ENCODE measurements around the gene ZNF580. TPM values are rescaled to one million over a fixed set of nuclear protein-coding genes. Genes with fewer than 3 reads are reported as not detected.

ZNF580 gene
- total and polyA plus RNA-seq, 10 of the 15 experiments (the other 5 are each of a cell fraction or from before 2014, with no cell fraction given), result 2.3 to 31.8 (median 10.0) TPM

DNA sequence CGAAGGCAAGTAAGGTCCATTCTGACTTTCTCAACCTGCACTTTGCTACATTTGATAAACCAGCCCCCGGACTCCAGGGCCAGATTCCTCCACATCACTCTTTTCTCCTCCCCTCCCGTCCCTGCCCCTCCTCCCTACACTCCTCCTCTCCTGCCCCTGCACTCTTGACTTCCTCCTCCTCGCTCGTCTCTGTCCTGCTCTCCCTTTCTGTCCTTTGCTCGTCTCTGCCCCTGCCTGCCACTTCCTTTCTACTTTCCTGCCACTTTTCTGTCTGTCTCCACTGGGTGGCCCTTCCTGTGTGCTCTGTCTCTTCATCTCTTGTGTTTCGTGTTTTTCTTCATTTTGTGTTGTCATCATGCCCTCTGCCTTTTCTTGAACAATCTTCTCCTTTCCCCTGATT lies 21.0 kb downstream of the ZNF580 start (continued):
- no peak for TF ChIP-seq YBX1 (IDR thresholded peaks at IDR 0.05)
- no peak for TF ChIP-seq TBL1XR1 (IDR thresholded peaks at IDR 0.05; ENCODE audit: low read depth, low read length)

DNA sequence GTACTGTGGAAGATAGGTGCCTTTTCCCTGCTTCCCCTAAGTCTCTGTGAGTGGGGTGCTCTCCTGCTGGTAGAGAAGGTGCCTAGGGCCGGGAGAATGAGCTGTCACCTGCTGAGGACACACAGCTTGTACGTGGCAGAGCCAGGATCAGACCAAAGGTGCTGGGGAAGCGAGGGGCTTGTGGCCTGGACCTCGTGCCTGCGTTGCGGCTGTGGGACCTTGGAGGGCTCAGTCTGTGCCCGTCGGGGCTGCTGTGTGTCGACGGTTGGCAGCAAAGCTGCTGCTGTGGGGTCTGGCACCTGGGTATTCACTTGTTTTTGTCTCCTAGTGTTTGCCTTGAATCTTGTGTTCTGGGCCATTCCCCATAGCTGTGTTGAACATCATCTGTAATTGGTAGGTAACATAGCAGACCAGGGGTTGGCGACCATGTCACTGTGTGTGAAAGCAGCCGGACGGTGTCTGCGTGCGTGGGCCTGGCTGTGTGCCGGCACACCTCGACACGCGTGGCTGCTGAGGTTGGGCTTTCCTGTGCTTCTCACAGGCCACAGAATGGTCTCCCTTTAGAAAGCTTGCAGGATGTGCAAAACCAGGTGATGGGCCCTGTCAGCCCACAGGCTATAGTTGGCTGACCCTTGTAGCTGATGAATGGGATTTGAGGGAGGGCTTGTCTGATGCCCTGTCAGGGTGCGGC lies 23.2 kb downstream of the ZNF580 start:
- peak; percentile 60 for TF ChIP-seq POLR2A (IDR thresholded peaks at IDR 0.05; ENCODE audit: low read depth, low read length)
- TF ChIP-seq, protein P1, sequence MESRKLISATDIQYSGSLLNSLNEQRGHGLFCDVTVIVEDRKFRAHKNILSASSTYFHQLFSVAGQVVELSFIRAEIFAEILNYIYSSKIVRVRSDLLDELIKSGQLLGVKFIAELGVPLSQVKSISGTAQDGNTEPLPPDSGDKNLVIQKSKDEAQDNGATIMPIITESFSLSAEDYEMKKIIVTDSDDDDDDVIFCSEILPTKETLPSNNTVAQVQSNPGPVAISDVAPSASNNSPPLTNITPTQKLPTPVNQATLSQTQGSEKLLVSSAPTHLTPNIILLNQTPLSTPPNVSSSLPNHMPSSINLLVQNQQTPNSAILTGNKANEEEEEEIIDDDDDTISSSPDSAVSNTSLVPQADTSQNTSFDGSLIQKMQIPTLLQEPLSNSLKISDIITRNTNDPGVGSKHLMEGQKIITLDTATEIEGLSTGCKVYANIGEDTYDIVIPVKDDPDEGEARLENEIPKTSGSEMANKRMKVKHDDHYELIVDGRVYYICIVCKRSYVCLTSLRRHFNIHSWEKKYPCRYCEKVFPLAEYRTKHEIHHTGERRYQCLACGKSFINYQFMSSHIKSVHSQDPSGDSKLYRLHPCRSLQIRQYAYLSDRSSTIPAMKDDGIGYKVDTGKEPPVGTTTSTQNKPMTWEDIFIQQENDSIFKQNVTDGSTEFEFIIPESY (IDR thresholded peaks at IDR 0.05), result no peak
- peaks cover 46 to 72% of the 10 kb centered on the region in 2 experiments for H3K36me3 ChIP-seq (ENCODE audit: control insufficient read depth in 2 of 2, insufficient read depth in 2 of 2, low read length in 1 of 2)
- intact Hi-C loops (cut with micrococcal nuclease; ENCODE audit: unreplicated experiment) (no loop called here), in situ Hi-C loops (cut with MboI) (loop anchor here (25.0 kb wide), 1 partner anchor 1527 kb away; the partner anchor contains the start of gene CNOT3)
- no peak overlapping the region for H2AFZ ChIP-seq (ENCODE audit: control insufficient read depth, low read depth, low read length)
- no peaks in the 10 kb centered on the region for H3K9me3 ChIP-seq (replicated peaks; ENCODE audit: control insufficient read depth, insufficient read depth, low read length)
- no peak overlapping the region for H3K9ac ChIP-seq (ENCODE audit: control insufficient read depth, insufficient read depth, low read length)
- no TSS peak for BruUV-seq (replicated peaks)
- CTCF ChIA-PET, result no interaction called here
- no peaks in the 10 kb centered on the region for H3K4me1 ChIP-seq (ENCODE audit: control insufficient read depth, insufficient read depth, low read length)
- POLR2A ChIA-PET, result no interaction called here
- RAD21 ChIA-PET (ENCODE audit: unreplicated experiment), result no interaction called here
- no peaks in the 10 kb centered on the region for H3K27me3 ChIP-seq (replicated peaks in 1 of 2; ENCODE audit: control insufficient read depth in 2 of 2, insufficient read depth in 2 of 2, low read length in 1 of 2)
- SMC1A ChIA-PET (ENCODE audit: uncharacterized antibody, unreplicated experiment), result no interaction called here
- H3K4me2 ChIP-seq (ENCODE audit: control insufficient read depth, insufficient read depth), result no peak overlapping the region
- WGBS (ENCODE audit: insufficient coverage, insufficient replicate concordance, low lambda C conversion rate, missing lambda C conversion rate), result 93% methylated on average over 19 of the region's 20 CpGs
- no peak overlapping the region for H3K4me3 ChIP-seq
- no peak overlapping the region for H3K27ac ChIP-seq (ENCODE audit: control insufficient read depth, insufficient read depth)
- no peak for ATAC-seq
- H3K79me2 ChIP-seq (ENCODE audit: control insufficient read depth, insufficient read depth, low read length), result peaks cover 35% of the 10 kb centered on the region
- no peak for DNase-seq (ENCODE audit: low read depth, low spot score)
- FAIRE-seq, result no peak
- peaks cover 20% of the 10 kb centered on the region for H4K20me1 ChIP-seq (ENCODE audit: control insufficient read depth, insufficient read depth)
